BE2C (cell line): ENCODE measurements around the gene ANO10.
"Not testable (repeated sequence)": the region's sequence is repeated elsewhere in the genome, so short reads cannot be mapped to it uniquely, and the experiment has no call there.

Experiments used
- DNase-seq: peaks from one replicate; pipeline ENCODE4 v3.0.0-alpha.2; 2020
- H3K27me3 ChIP-seq: fragments of 250-450 bp; sonication (Bioruptor Pico); 2 replicates; pipeline ENCODE4 v1.5.1; 2020; ENCODE audit warnings: mild to moderate bottlenecking
- H3K36me3 ChIP-seq: fragments of 250-450 bp; sonication (Bioruptor Pico); 2 replicates; pipeline ENCODE4 v1.5.1; 2020; ENCODE audit warnings: mild to moderate bottlenecking
- H3K4me1 ChIP-seq: fragments of 250-450 bp; sonication (Bioruptor Pico); 2 replicates; pipeline ENCODE4 v1.5.1; 2020
- H3K4me3 ChIP-seq: 2 replicates; pipeline ENCODE4 v1.5.1; 2011; ENCODE audit warnings: low read depth, low read length
- H3K9me3 ChIP-seq: fragments of 250-450 bp; sonication (Bioruptor Pico); 2 replicates; pipeline ENCODE4 v1.5.1; 2020
- TF ChIP-seq, protein P1 (sequence below): IDR thresholded peaks from 2 replicates; pipeline ENCODE4 v1.5.1; 2012; ENCODE audit warnings: mild to moderate bottlenecking, low read depth, low read length

The ANO10 gene

DNA sequence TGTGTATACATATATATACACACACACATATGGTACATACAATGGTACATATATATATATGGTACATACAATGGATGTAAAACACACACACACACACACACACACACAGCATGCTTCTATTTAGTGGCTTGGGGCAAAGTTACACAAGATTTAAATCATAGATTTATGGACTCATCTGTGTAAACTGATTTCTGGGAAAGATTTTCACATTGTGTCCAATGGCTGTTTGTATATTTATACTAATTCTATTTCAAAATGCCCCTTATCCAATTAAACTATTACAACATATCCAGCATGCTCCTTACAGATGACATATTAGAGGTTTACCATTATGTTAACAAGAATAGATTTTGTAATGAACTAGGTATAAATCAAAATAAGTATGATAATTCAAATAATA, 94.9 kb downstream of the ANO10 start:
- TF ChIP-seq, protein P1, sequence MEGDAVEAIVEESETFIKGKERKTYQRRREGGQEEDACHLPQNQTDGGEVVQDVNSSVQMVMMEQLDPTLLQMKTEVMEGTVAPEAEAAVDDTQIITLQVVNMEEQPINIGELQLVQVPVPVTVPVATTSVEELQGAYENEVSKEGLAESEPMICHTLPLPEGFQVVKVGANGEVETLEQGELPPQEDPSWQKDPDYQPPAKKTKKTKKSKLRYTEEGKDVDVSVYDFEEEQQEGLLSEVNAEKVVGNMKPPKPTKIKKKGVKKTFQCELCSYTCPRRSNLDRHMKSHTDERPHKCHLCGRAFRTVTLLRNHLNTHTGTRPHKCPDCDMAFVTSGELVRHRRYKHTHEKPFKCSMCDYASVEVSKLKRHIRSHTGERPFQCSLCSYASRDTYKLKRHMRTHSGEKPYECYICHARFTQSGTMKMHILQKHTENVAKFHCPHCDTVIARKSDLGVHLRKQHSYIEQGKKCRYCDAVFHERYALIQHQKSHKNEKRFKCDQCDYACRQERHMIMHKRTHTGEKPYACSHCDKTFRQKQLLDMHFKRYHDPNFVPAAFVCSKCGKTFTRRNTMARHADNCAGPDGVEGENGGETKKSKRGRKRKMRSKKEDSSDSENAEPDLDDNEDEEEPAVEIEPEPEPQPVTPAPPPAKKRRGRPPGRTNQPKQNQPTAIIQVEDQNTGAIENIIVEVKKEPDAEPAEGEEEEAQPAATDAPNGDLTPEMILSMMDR, result no peak
- Histone ChIP-seq H3K4me3 (no peak overlapping the region), H3K4me1 (no peaks in the 10 kb centered on the region), H3K27me3 (no peaks in the 10 kb centered on the region), H3K36me3 (no peaks in the 10 kb centered on the region), H3K9me3 (no peaks in the 10 kb centered on the region)
- no peak for DNase-seq

DNA sequence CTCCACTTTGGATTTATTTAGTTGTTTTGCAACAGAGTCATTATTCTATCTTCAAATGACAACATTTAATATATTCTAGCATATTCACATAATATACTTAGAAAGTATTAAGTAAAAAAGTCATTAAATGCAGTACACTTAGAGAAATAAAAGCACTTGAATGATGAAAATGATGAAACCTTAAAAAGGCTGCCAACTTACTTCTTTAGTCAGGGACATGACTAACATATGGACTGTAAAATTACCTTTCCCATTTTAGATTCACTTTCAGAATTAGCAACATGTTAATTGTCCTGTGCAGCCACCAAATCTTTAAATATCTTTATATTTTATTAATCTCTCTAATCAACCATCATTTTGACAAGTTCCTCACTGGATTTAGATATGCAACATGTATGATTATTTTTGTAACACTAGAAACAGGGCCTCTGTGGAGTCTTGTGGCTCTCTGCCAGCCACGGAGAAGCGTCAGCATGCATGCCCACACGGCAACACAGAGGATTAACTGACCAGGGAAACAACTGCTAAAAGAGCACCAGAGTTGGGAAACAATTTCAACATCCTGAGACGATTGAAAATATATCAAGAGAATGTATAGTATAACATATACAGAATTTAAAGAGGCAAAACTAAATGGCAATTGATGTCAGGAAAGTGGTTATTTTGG, 95.7 kb downstream of the ANO10 start:
- Histone ChIP-seq H3K27me3 (no peaks in the 10 kb centered on the region), H3K4me3 (no peak overlapping the region), H3K4me1 (no peaks in the 10 kb centered on the region), H3K9me3 (no peaks in the 10 kb centered on the region), H3K36me3 (no peaks in the 10 kb centered on the region)
- TF ChIP-seq, protein P1, result no peak
- no peak for DNase-seq

DNA sequence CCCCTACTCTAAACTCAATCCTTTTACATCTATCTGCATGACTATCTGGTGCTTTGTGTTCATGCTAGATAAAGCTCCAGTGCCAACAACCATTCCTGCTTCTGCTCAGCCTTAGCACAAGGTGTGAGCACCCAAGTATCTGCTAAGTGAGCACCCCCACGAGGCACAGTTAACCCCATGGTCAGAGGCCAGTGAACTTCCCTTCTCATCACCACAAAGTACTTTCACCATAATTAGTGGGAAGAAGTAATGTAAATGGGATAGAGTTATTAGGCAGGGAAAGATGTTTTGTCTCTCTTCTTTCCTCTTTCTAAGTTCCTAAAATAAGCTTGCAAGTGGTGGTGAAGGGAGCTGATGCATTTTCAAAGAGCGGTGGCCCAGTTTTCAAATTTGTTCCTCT, 96.4 kb downstream of the ANO10 start:
- no peaks in the 10 kb centered on the region for H3K27me3 ChIP-seq
- TF ChIP-seq, protein P1, result no peak
- DNase-seq, result no peak
- H3K9me3 ChIP-seq, result no peaks in the 10 kb centered on the region
- no peaks in the 10 kb centered on the region for H3K4me1 ChIP-seq
- no peak overlapping the region for H3K4me3 ChIP-seq
- H3K36me3 ChIP-seq, result no peaks in the 10 kb centered on the region

DNA sequence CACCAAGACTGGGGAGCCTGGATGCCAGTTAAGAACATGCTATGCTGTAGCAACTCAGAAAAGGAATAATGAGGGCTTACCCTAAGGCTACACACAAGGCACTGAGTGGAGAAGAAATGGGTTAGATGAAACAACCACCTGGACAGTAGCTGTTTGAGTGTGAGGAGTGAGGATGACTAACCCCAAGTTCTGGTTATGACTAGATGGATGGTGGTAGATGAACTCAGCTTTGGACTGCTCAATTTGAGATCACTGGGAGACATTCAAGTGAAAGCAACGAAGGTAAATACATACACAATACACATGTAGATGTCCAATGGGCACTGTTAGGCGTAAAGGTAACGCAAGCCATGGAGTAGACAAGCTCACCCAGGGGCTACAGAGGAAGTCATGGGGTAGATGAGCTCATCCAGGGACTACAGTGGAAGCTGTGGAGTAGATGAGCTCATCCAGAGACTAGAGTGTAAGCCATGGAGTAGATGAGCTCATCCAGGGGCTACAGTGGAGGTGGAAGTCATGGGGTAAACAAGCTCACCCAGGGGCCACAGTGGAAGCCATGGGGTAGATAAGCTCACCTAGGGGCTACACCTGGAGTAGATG, 98.3 kb downstream of the ANO10 start:
- TF ChIP-seq, protein P1, result no peak
- no peaks in the 10 kb centered on the region for H3K36me3 ChIP-seq
- DNase-seq, result no peak
- H3K9me3 ChIP-seq, result no peaks in the 10 kb centered on the region
- H3K4me1 ChIP-seq, result no peaks in the 10 kb centered on the region
- H3K27me3 ChIP-seq, result no peaks in the 10 kb centered on the region
- H3K4me3 ChIP-seq, result no peak overlapping the region

DNA sequence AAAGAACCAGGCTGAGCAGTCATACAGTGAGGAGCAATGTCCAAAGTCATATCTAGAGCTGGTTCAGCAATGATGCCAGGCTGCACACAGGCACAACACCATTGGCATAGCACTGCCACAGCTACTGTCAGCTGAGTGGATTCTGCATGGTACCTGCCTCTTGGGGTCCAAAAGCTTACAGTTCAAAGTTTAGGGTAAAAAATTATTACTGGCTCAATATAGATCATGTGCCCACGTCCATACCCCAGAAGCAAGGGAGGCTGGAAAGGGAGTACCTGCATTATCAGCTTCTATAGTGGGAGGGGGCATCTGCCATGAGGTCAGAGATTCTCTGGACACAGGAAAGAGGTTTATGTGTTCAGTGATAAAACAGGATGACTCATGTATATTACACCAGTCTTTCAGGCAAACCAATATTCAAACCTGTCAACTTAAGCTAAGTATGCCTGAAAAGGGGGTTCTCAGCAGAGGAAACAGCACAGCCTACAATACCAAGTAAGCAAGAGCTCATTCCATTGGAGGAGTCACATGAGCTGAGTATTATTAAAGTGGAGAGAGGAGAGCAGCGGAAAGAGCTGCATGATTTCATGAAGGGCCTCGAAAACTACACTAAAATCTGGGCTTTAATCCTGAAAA, 99.0 kb downstream of the ANO10 start:
- DNase-seq, result no peak
- Histone ChIP-seq H3K36me3 (no peaks in the 10 kb centered on the region), H3K9me3 (no peaks in the 10 kb centered on the region), H3K4me1 (no peaks in the 10 kb centered on the region), H3K27me3 (no peaks in the 10 kb centered on the region), H3K4me3 (no peak overlapping the region)
- TF ChIP-seq, protein P1, result no peak

DNA sequence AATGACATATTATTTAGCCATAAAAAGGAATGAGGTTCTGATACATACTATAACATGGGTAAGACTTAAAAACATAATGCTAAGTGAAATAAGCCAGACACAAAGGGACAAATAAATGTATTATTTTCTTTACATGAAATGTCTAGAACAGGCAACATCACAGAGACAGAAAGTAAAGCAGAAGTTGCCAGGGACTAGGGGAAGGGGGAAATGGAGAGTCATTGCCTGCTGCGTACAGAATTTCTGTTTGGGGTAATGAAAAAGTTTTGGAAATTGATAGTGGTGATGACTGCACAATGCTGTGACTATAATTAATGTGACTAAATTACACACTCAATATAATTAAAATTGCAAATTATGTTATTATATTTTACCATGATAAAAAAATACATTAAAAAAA, 99.9 kb downstream of the ANO10 start:
- TF ChIP-seq, protein P1, result no peak
- H3K9me3 ChIP-seq, result no peaks in the 10 kb centered on the region
- DNase-seq, result no peak

DNA sequence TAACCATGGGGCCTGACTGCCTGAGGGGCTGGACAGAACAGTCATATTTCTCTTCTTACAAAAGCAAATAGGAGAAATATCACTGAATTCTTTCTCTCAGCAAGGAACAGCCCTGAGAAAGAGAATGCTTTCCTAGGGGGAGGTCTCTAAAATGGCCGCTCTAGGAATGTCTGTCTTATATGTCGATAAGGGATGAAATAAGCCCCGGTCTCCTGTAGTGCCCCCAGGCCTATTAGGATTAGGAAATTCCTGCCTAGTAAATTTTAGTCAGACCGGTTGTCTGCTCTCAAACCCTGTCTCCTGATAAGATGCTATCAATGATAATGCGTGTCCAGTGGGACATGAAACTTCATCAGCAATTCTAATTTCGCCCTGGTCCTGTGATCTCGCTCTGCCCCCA, 103.3 kb downstream of the ANO10 start:
- not testable (repeated sequence) for H3K9me3 ChIP-seq, H3K4me1 ChIP-seq, H3K27me3 ChIP-seq, H3K36me3 ChIP-seq, H3K4me3 ChIP-seq, DNase-seq

More for the DNA sequence above, 99.9 kb downstream of the ANO10 start:
- Histone ChIP-seq H3K4me3 (no peak overlapping the region), H3K36me3 (no peaks in the 10 kb centered on the region), H3K4me1 (no peaks in the 10 kb centered on the region), H3K27me3 (no peaks in the 10 kb centered on the region)
